ENCODE results near the gene IFNK. TPM values are rescaled to one million over a fixed set of nuclear protein-coding genes. Genes with fewer than 3 reads are reported as not detected.

IFNK gene
- total RNA-seq, 1 experiment from 2014 or later = not detected

DNA sequence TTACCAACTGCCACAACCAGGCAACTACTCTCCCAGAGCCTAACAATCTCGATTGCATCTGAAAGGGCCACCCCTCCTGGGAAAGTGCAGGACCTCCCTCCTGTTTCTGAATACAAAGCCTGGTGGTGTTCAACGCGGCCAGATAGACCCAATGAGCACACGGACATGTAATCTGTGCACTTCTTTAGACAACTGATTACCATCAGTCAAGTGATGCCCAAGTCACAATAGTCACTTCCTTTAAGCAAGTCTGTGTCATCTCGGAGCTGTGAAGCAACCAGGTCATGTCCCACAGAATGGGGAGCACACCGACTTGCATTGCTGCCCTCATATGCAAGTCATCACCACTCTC lies 48.5 kb downstream of the IFNK start:
- Histone ChIP-seq H3K4me3 (peak overlapping the region; percentile 62), H3F3A (ENCODE audit: insufficient read depth, low read depth) (peaks cover 3% of the 10 kb centered on the region; the same call in 1 of the 2 replicates), H3K36me3 (ENCODE audit: low read depth) (no peaks in the 10 kb centered on the region), H3K79me2 (ENCODE audit: low read depth) (0 out of 2 replicates have a peak, but pooled peaks cover 4% of the 10 kb centered on the region), H3K4me1 (replicated peaks; ENCODE audit: insufficient read depth) (peaks cover 29% of the 10 kb centered on the region), H3K9me3 (ENCODE audit: insufficient read depth, low read depth) (no peaks in the 10 kb centered on the region), H3K27ac (peak overlapping the region; percentile 71), H3K27me3 (ENCODE audit: insufficient read depth, low read depth) (no peaks in the 10 kb centered on the region), H2AFZ (peak overlapping the region; percentile 88), H3K4me2 (peak overlapping the region; percentile 78), H3K9me2 (ENCODE audit: insufficient read depth) (no peaks in the 10 kb centered on the region), H4K20me1 (ENCODE audit: insufficient read depth) (no peaks in the 10 kb centered on the region)
- DNase-seq = peak in 1 of 2 experiments; percentile 74
- no peak for TF ChIP-seq EZH2 (IDR thresholded peaks at IDR 0.05; ENCODE audit: low read depth)
- TF ChIP-seq, protein P1, sequence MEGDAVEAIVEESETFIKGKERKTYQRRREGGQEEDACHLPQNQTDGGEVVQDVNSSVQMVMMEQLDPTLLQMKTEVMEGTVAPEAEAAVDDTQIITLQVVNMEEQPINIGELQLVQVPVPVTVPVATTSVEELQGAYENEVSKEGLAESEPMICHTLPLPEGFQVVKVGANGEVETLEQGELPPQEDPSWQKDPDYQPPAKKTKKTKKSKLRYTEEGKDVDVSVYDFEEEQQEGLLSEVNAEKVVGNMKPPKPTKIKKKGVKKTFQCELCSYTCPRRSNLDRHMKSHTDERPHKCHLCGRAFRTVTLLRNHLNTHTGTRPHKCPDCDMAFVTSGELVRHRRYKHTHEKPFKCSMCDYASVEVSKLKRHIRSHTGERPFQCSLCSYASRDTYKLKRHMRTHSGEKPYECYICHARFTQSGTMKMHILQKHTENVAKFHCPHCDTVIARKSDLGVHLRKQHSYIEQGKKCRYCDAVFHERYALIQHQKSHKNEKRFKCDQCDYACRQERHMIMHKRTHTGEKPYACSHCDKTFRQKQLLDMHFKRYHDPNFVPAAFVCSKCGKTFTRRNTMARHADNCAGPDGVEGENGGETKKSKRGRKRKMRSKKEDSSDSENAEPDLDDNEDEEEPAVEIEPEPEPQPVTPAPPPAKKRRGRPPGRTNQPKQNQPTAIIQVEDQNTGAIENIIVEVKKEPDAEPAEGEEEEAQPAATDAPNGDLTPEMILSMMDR (conservative IDR thresholded peaks at IDR 0.05) = no peak
- BruUV-seq (replicated peaks) = TSS peak; percentile 60
- intact Hi-C loops (cut with micrococcal nuclease; ENCODE audit: unreplicated experiment) = no loop called here
- ChIA-PET POLR2A (ENCODE audit: unreplicated experiment) (interaction anchor here (0.6 kb wide), 2 partner anchors 33 to 74 kb away, joined by 3 to 5 read pairs; no protein-coding TSS in a partner anchor), CTCF (no interaction called here)

- H3K9me3 ChIP-seq (ENCODE audit: insufficient read depth, low read depth) = no peaks in the 10 kb centered on the region
- TF ChIP-seq, protein P1 (conservative IDR thresholded peaks at IDR 0.05) = no peak
- peak within 1 kb of the TSS; percentile 62 for H3K4me3 ChIP-seq
- intact Hi-C loops (cut with micrococcal nuclease; ENCODE audit: unreplicated experiment) = no loop called here
- POLR2A ChIA-PET (ENCODE audit: unreplicated experiment) = interaction anchor here (0.6 kb wide), 2 partner anchors 33 to 74 kb away, joined by 3 to 5 read pairs; no protein-coding TSS in a partner anchor
- H3K36me3 ChIP-seq (ENCODE audit: low read depth) = no peaks in the 10 kb centered on the region
- H3K4me2 ChIP-seq = peak within 1 kb of the TSS; percentile 83
- peak in 1 of 2 experiments; percentile 66 for DNase-seq
- H3K27me3 ChIP-seq (ENCODE audit: insufficient read depth, low read depth) = no peaks in the 10 kb centered on the region
- H3K4me1 ChIP-seq (replicated peaks; ENCODE audit: insufficient read depth) = peaks cover 29% of the 10 kb centered on the region
- no TSS peak for BruUV-seq (replicated peaks)
- peaks cover 3% of the 10 kb centered on the region; the same call in 1 of the 2 replicates for H3F3A ChIP-seq (ENCODE audit: insufficient read depth, low read depth)
- CTCF ChIA-PET = interaction anchor here (0.7 kb wide), 1 partner anchor 309 kb away, joined by 3 read pairs; no protein-coding TSS in a partner anchor
- H4K20me1 ChIP-seq (ENCODE audit: insufficient read depth) = no peaks in the 10 kb centered on the region
- peak within 1 kb of the TSS; percentile 71 for H3K27ac ChIP-seq
- no peaks in the 10 kb centered on the region for H3K9me2 ChIP-seq (ENCODE audit: insufficient read depth)
- H2AFZ ChIP-seq = peak within 1 kb of the TSS; percentile 88
- H3K79me2 ChIP-seq (ENCODE audit: low read depth) = 0 out of 2 replicates have a peak, but pooled peaks cover 4% of the 10 kb centered on the region
Measured at GRCh38 chr9:27572918-27573633, 49.0 kb downstream of the IFNK start, which contains the start of gene C9orf72. TSS of gene C9orf72 (minus strand) at chr9:27573481. CDS start at chr9:27567120, 6,361 bp downstream.

DNA sequence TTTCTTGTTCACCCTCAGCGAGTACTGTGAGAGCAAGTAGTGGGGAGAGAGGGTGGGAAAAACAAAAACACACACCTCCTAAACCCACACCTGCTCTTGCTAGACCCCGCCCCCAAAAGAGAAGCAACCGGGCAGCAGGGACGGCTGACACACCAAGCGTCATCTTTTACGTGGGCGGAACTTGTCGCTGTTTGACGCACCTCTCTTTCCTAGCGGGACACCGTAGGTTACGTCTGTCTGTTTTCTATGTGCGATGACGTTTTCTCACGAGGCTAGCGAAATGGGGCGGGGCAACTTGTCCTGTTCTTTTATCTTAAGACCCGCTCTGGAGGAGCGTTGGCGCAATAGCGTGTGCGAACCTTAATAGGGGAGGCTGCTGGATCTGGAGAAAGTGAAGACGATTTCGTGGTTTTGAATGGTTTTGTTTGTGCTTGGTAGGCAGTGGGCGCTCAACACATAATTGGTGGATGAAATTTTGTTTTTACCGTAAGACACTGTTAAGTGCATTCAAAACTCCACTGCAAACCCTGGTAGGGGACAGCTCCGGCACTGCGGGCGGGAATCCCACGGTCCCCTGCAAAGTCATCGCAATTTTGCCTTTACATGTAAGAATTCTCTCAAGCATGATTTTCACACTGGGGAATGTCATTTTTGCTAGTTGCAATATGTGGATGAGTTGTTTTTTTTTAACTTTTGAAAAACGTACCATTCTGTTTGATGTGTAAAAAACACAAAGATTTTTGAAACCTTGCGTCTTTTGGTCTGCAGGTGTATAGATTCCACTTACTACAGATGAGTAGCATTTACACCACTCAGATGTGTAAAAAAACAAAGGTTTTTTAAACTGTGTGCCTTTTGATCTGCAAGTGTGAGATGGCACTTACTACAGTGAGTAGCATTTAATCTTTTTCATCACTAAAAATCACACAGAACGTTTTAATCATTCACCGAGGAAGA lies 49.8 kb downstream of the IFNK start:
- intact Hi-C loops (cut with micrococcal nuclease; ENCODE audit: unreplicated experiment) = no loop called here
- TSS peak; percentile 87 for BruUV-seq (replicated peaks)

More for the DNA sequence above, 49.8 kb downstream of the IFNK start:
- H3K9me2 ChIP-seq (ENCODE audit: insufficient read depth) = no peaks in the 10 kb centered on the region
- H4K20me1 ChIP-seq (ENCODE audit: insufficient read depth) = no peaks in the 10 kb centered on the region
- peak; percentile 82 to 93 for DNase-seq
- peak overlapping the region; percentile 83 for H3K4me2 ChIP-seq
- no peaks in the 10 kb centered on the region for H3K9me3 ChIP-seq (ENCODE audit: insufficient read depth, low read depth)
- 0 out of 2 replicates have a peak, but pooled peaks cover 4% of the 10 kb centered on the region for H3K79me2 ChIP-seq (ENCODE audit: low read depth)
- no peaks in the 10 kb centered on the region for H3K36me3 ChIP-seq (ENCODE audit: low read depth)
- H3K27ac ChIP-seq = peak overlapping the region; percentile 71
- no peak for TF ChIP-seq EZH2 (IDR thresholded peaks at IDR 0.05; ENCODE audit: low read depth)
- TF ChIP-seq, protein P1 (conservative IDR thresholded peaks at IDR 0.05) = no peak
- H2AFZ ChIP-seq = peak overlapping the region; percentile 82
- H3K27me3 ChIP-seq (ENCODE audit: insufficient read depth, low read depth) = no peaks in the 10 kb centered on the region
- H3K4me1 ChIP-seq (replicated peaks; ENCODE audit: insufficient read depth) = peaks cover 26% of the 10 kb centered on the region
- H3K4me3 ChIP-seq = peak overlapping the region; percentile 62
- ChIA-PET POLR2A (ENCODE audit: unreplicated experiment) (no interaction called here), CTCF (interaction anchor here (0.7 kb wide), 1 partner anchor 310 kb away, joined by 3 read pairs; no protein-coding TSS in a partner anchor)
- H3F3A ChIP-seq (ENCODE audit: insufficient read depth, low read depth) = peaks cover 3% of the 10 kb centered on the region; the same call in 1 of the 2 replicates

Measured in PC-9 (cell line).